GM18868 (cell line): Measurements from ENCODE around the gene PHF21A.

Experiments used
- ATAC-seq: cut with Tn5 transposase; IDR thresholded peaks from one replicate; pipeline ENCODE4 v1.9.1; 2021; ENCODE audit warnings: mild to moderate bottlenecking, moderate library complexity; ENCODE audit not compliant: unreplicated experiment

PHF21A gene

GRCh38 chr11:46121301-46121723, at the start of gene PHF21A:
TSS of gene PHF21A (minus strand) at chr11:46121454. CDS start at chr11:46084219, 37,235 bp downstream.
- ATAC-seq: peak; percentile 51

- no peak for ATAC-seq
These were observed 49.5 kb upstream of the PHF21A start for GRCh38 chr11:46170797-46171196.

- peak; percentile 61 for ATAC-seq
These were observed 41.4 kb upstream of the PHF21A start for GRCh38 chr11:46162700-46163099.

GRCh38 chr11:46161201-46161600, 39.9 kb upstream of the PHF21A start:
- no peak for ATAC-seq

- ATAC-seq: no peak
These were observed 38.8 kb upstream of the PHF21A start for GRCh38 chr11:46160100-46160499.

GRCh38 chr11:46159680-46160079, 38.4 kb upstream of the PHF21A start:
- no peak for ATAC-seq

- ATAC-seq: no peak
These were observed 28.6 kb upstream of the PHF21A start for GRCh38 chr11:46149826-46150225.

- no peak for ATAC-seq
These were observed 28.1 kb upstream of the PHF21A start for GRCh38 chr11:46149342-46149741.

- ATAC-seq: no peak
These were observed 23.5 kb upstream of the PHF21A start for GRCh38 chr11:46144741-46145140.

GRCh38 chr11:46143049-46143806, 22.0 kb upstream of the PHF21A start:
- no peak for ATAC-seq

- ATAC-seq: no peak
These were observed 21.3 kb upstream of the PHF21A start for GRCh38 chr11:46142561-46142960.

GRCh38 chr11:46141597-46141996, 20.3 kb upstream of the PHF21A start:
- no peak for ATAC-seq

- ATAC-seq: no peak
These were observed 13.3 kb upstream of the PHF21A start for GRCh38 chr11:46134540-46134939.

GRCh38 chr11:46134061-46134460, 12.8 kb upstream of the PHF21A start:
- no peak for ATAC-seq

- no peak for ATAC-seq
These were observed 11.9 kb upstream of the PHF21A start for GRCh38 chr11:46133119-46133518.

- ATAC-seq: no peak
These were observed 9.2 kb upstream of the PHF21A start for GRCh38 chr11:46130286-46130940.

GRCh38 chr11:46129133-46129532, 7.9 kb upstream of the PHF21A start:
- ATAC-seq: no peak

- peak; percentile 76 for ATAC-seq
These were observed 5.9 kb upstream of the PHF21A start for GRCh38 chr11:46127150-46127638.

GRCh38 chr11:46125284-46125683, 4.0 kb upstream of the PHF21A start:
- ATAC-seq: no peak

- ATAC-seq: no peak
These were observed 1.9 kb upstream of the PHF21A start for GRCh38 chr11:46122945-46123715.

- peak; percentile 34 for ATAC-seq
These were observed 647 bp upstream of the PHF21A start for GRCh38 chr11:46121724-46122477.
